Type B pancreatic cell (in vitro differentiated cells): Measurements from ENCODE around the gene CAMK2N1. TPM values are rescaled to one million over a fixed set of nuclear protein-coding genes. Genes with fewer than 3 reads are reported as not detected.
"Not testable (repeated sequence)": the region's sequence is repeated elsewhere in the genome, so short reads cannot be mapped to it uniquely, and the experiment has no call there.

Experiments used
- DNase-seq: peaks from one replicate; pipeline ENCODE4 v3.0.0; 2021; ENCODE audit warnings: mixed read lengths; ENCODE audit not compliant: unreplicated experiment; ENCODE audit errors: extremely low spot score
- H3K27ac Mint-ChIP-seq: 2 replicates; pipeline ENCODE4 v1.8.0; 2021; ENCODE audit warnings: mild to moderate bottlenecking, mixed read lengths
- H3K27me3 Mint-ChIP-seq: 2 replicates; pipeline ENCODE4 v1.8.0; 2021; ENCODE audit warnings: mixed read lengths
- H3K36me3 Mint-ChIP-seq: 2 replicates; pipeline ENCODE4 v1.8.0; 2021; ENCODE audit warnings: mixed read lengths
- H3K4me1 Mint-ChIP-seq: one replicate; pipeline ENCODE4 v1.8.0; 2021; ENCODE audit warnings: mixed read lengths; ENCODE audit not compliant: unreplicated experiment
- H3K4me3 Mint-ChIP-seq: 2 replicates; pipeline ENCODE4 v1.8.0; 2021; ENCODE audit warnings: mild to moderate bottlenecking, mixed read lengths
- H3K9me3 Mint-ChIP-seq: 2 replicates; pipeline ENCODE4 v1.8.0; 2021; ENCODE audit warnings: mixed read lengths
- CTCF ChIP-seq: fragments of 200-600 bp; sonication (generic); conservative IDR thresholded peaks from 2 replicates; pipeline ENCODE4 v1.5.0; 2021; ENCODE audit warnings: antibody characterized with exemption, mild to moderate bottlenecking
- total RNA-seq: library from RNA; stranded (reverse); gene quantifications from 2 replicates; pipeline ENCODE4 v1.2.1, GENCODE V29; 2021; ENCODE audit warnings: low replicate concordance

Gene CAMK2N1
- total RNA-seq, 1 donor from 2014 or later, result 28.9 TPM

GRCh38 chr1:20528221-20528620, 42.2 kb upstream of the CAMK2N1 start:
- DNase-seq, result no peak
- no peak for TF ChIP-seq CTCF
- Mint-ChIP-seq H3K27me3 (peaks cover 68% of the 10 kb centered on the region), H3K4me1 (peaks cover 2% of the 10 kb centered on the region), H3K27ac (no peak overlapping the region), H3K4me3 (no peak overlapping the region), H3K36me3 (no peaks in the 10 kb centered on the region), H3K9me3 (no peaks in the 10 kb centered on the region)

GRCh38 chr1:20526267-20526666, 40.3 kb upstream of the CAMK2N1 start:
- H3K4me1 Mint-ChIP-seq, result no peaks in the 10 kb centered on the region
- peaks cover 64% of the 10 kb centered on the region for H3K27me3 Mint-ChIP-seq
- no peaks in the 10 kb centered on the region for H3K36me3 Mint-ChIP-seq
- no peak for TF ChIP-seq CTCF
- no peak for DNase-seq
- no peaks in the 10 kb centered on the region for H3K9me3 Mint-ChIP-seq
- no peak overlapping the region for H3K27ac Mint-ChIP-seq
- H3K4me3 Mint-ChIP-seq, result no peak overlapping the region

- peaks cover 55% of the 10 kb centered on the region for H3K27me3 Mint-ChIP-seq
- H3K27ac Mint-ChIP-seq, result no peak overlapping the region
- no peaks in the 10 kb centered on the region for H3K36me3 Mint-ChIP-seq
- peak; percentile 92 for TF ChIP-seq CTCF
- H3K9me3 Mint-ChIP-seq, result no peaks in the 10 kb centered on the region
- no peak overlapping the region for H3K4me3 Mint-ChIP-seq
- H3K4me1 Mint-ChIP-seq, result no peaks in the 10 kb centered on the region
- DNase-seq, result peak; percentile 83
Measured at GRCh38 chr1:20521960-20522861, 36.2 kb upstream of the CAMK2N1 start.

- DNase-seq, H3K9me3 Mint-ChIP-seq, H3K27ac Mint-ChIP-seq, H3K36me3 Mint-ChIP-seq, H3K4me3 Mint-ChIP-seq, H3K4me1 Mint-ChIP-seq: not testable (repeated sequence)
- peaks cover 46% of the 10 kb centered on the region for H3K27me3 Mint-ChIP-seq
Measured at GRCh38 chr1:20519609-20520262, 33.7 kb upstream of the CAMK2N1 start.

- H3K27ac Mint-ChIP-seq, result no peak overlapping the region
- no peak overlapping the region for H3K4me3 Mint-ChIP-seq
- no peaks in the 10 kb centered on the region for H3K36me3 Mint-ChIP-seq
- peaks cover 28% of the 10 kb centered on the region for H3K27me3 Mint-ChIP-seq
- no peak for DNase-seq
- peaks cover 4% of the 10 kb centered on the region for H3K4me1 Mint-ChIP-seq
- TF ChIP-seq CTCF, result no peak
- no peaks in the 10 kb centered on the region for H3K9me3 Mint-ChIP-seq
Measured at GRCh38 chr1:20511518-20512428, 25.8 kb upstream of the CAMK2N1 start.
